Measurements from ENCODE around the gene RHBDD1.

RHBDD1 gene

GRCh38 chr2:226845386-226846116 lies 9.7 kb downstream of the RHBDD1 start:
- no peaks in the 10 kb centered on the region for H3K27me3 ChIP-seq (ENCODE audit: insufficient read depth, low read length)
- H2AFZ ChIP-seq (ENCODE audit: low read length): peak overlapping the region; percentile 12; the same call in 1 of the 2 replicates
- peaks cover 13% of the 10 kb centered on the region for H3K36me3 ChIP-seq (ENCODE audit: insufficient read depth, low read length)
- H3K9me3 ChIP-seq (ENCODE audit: low read length): no peaks in the 10 kb centered on the region
- H3K79me2 ChIP-seq (ENCODE audit: insufficient read depth, low read length): no peaks in the 10 kb centered on the region; the same call in 1 of the 2 replicates
- H3K4me3 ChIP-seq (ENCODE audit: low read depth, low read length, poor library complexity, severe bottlenecking): peak overlapping the region; percentile 17
- peak overlapping the region; percentile 43; the same call in 1 of the 2 replicates for H3K9ac ChIP-seq (ENCODE audit: low read length)
- peak overlapping the region; percentile 61 for H3K4me2 ChIP-seq (ENCODE audit: low read length)
- peak overlapping the region; percentile 38 for H3K27ac ChIP-seq (ENCODE audit: low read depth, low read length, poor library complexity, severe bottlenecking)
- peaks cover 42% of the 10 kb centered on the region for H3K4me1 ChIP-seq (ENCODE audit: insufficient read depth, low read length, severe bottlenecking)
- TF ChIP-seq EZH2 (IDR thresholded peaks at IDR 0.05; ENCODE audit: borderline replicate concordance, low read length) (no peak), CTCF (IDR thresholded peaks at IDR 0.05; ENCODE audit: low read length) (no peak)
- no peaks in the 10 kb centered on the region for H3K9me2 ChIP-seq (ENCODE audit: low read depth, low read length)
- H4K20me1 ChIP-seq (ENCODE audit: insufficient read depth, low read length): no peaks in the 10 kb centered on the region
- no peaks in the 10 kb centered on the region for H3F3A ChIP-seq (ENCODE audit: insufficient read depth, low read length)

DNA sequence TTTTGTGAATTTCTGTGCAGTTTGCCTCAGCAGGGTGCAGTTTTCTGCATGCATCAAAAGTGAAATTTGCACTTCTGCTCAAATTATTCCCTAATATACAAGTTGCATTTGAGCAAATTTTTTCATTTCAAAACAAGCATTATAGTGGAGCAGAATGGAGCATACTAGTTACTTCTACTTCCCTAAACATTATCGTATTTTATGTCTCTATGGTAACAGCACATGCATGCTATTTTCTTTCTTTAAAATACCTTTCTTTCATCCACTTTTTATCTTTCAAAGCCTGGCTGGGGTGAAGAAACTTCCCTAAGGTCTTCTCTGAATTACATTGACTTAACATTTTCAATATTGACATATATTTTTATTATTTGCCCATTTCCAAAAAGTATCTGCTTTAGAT lies 11.2 kb downstream of the RHBDD1 start:
- Histone ChIP-seq H3K9me2 (ENCODE audit: low read depth, low read length) (no peaks in the 10 kb centered on the region), H3F3A (ENCODE audit: insufficient read depth, low read length) (no peaks in the 10 kb centered on the region), H3K36me3 (ENCODE audit: insufficient read depth, low read length) (no peaks in the 10 kb centered on the region; the same call in 1 of the 2 replicates), H4K20me1 (ENCODE audit: insufficient read depth, low read length) (no peaks in the 10 kb centered on the region), H3K4me1 (ENCODE audit: insufficient read depth, low read length, severe bottlenecking) (peaks cover 41% of the 10 kb centered on the region), H3K9ac (ENCODE audit: low read length) (no peak overlapping the region), H3K27me3 (ENCODE audit: insufficient read depth, low read length) (no peaks in the 10 kb centered on the region), H3K27ac (ENCODE audit: low read depth, low read length, poor library complexity, severe bottlenecking) (peak overlapping the region; percentile 38), H3K4me2 (ENCODE audit: low read length) (peak overlapping the region; percentile 7; the same call in 1 of the 2 replicates), H3K4me3 (ENCODE audit: low read depth, low read length, poor library complexity, severe bottlenecking) (no peak overlapping the region), H3K9me3 (ENCODE audit: low read length) (no peaks in the 10 kb centered on the region), H3K79me2 (ENCODE audit: insufficient read depth, low read length) (no peaks in the 10 kb centered on the region; the same call in 1 of the 2 replicates), H2AFZ (ENCODE audit: low read length) (no peak overlapping the region)
- TF ChIP-seq CTCF (IDR thresholded peaks at IDR 0.05; ENCODE audit: low read length): no peak
- no peak for TF ChIP-seq EZH2 (IDR thresholded peaks at IDR 0.05; ENCODE audit: borderline replicate concordance, low read length)

DNA sequence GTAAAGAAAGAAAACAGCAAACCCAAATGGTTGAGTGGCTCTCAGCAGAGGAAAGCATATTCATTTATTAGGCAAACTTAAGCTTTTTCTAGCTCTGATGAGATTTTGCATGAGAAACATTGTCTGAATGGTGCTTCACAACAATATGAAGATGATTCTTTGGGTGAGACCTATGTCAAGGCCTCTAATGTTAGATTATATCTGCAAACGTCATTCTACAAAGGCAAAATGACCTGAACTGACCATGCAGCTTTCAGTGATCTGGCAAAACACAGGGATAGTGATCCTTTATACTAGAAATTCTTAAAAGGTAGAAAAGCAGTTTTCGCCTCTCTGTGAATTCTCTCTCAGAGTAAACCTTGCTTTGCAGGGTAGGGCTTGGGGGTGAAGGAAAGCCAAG lies 11.7 kb downstream of the RHBDD1 start:
- H3F3A ChIP-seq (ENCODE audit: insufficient read depth, low read length): no peaks in the 10 kb centered on the region
- H3K4me3 ChIP-seq (ENCODE audit: low read depth, low read length, poor library complexity, severe bottlenecking): no peak overlapping the region
- no peaks in the 10 kb centered on the region for H3K27me3 ChIP-seq (ENCODE audit: insufficient read depth, low read length)
- peak overlapping the region; percentile 38 for H3K27ac ChIP-seq (ENCODE audit: low read depth, low read length, poor library complexity, severe bottlenecking)
- no peak overlapping the region for H3K9ac ChIP-seq (ENCODE audit: low read length)
- no peak overlapping the region for H2AFZ ChIP-seq (ENCODE audit: low read length)
- no peaks in the 10 kb centered on the region for H3K9me3 ChIP-seq (ENCODE audit: low read length)
- no peaks in the 10 kb centered on the region for H3K9me2 ChIP-seq (ENCODE audit: low read depth, low read length)
- H4K20me1 ChIP-seq (ENCODE audit: insufficient read depth, low read length): no peaks in the 10 kb centered on the region
- peaks cover 41% of the 10 kb centered on the region for H3K4me1 ChIP-seq (ENCODE audit: insufficient read depth, low read length, severe bottlenecking)
- no peaks in the 10 kb centered on the region; the same call in 1 of the 2 replicates for H3K79me2 ChIP-seq (ENCODE audit: insufficient read depth, low read length)
- H3K4me2 ChIP-seq (ENCODE audit: low read length): no peak overlapping the region
- no peaks in the 10 kb centered on the region; the same call in 1 of the 2 replicates for H3K36me3 ChIP-seq (ENCODE audit: insufficient read depth, low read length)
- TF ChIP-seq CTCF (IDR thresholded peaks at IDR 0.05; ENCODE audit: low read length) (no peak), EZH2 (IDR thresholded peaks at IDR 0.05; ENCODE audit: borderline replicate concordance, low read length) (no peak)
